Heart left ventricle (tissue), 16 donors: Measurements from ENCODE around the gene SPSB1. TPM values are rescaled to one million over a fixed set of nuclear protein-coding genes. Genes with fewer than 3 reads are reported as not detected.

Experiments
- ATAC-seq, 4 donors: fragments of 200-7000 bp; cut with Tn5 transposase; one replicate each; pipeline ENCODE4 v1.9.1; 2020 to 2022; ENCODE audit warnings: moderate library complexity in 4 of 4, mild to moderate bottlenecking in 3 of 4, moderate number of reproducible peaks in 1 of 4
- DNase-seq, 5 donors: peaks; one replicate each; pipeline ENCODE4 v3.0.0-alpha.2; 2020
- H3K27ac ChIP-seq, 12 donors: fragments of 200-600 bp; sonication (generic) in 4 of 12; one replicate each; pipeline versions ENCODE4 v1.5.0 to v1.8.0; 2016 to 2022; ENCODE audit warnings: mild to moderate bottlenecking in 2 of 12
- H3K27me3 ChIP-seq, 9 donors: fragments of 200-600 bp; sonication (generic) in 2 of 9; one replicate each; pipeline versions ENCODE4 v1.5.1 to v1.8.0; 2016 to 2022; ENCODE audit warnings: mild to moderate bottlenecking in 3 of 9
- H3K36me3 ChIP-seq, 9 donors: fragments of 200-600 bp; sonication (generic) in 2 of 9; one replicate each; pipeline versions ENCODE4 v1.5.0 to v1.8.0; 2018 to 2022; ENCODE audit warnings: mild to moderate bottlenecking in 2 of 9
- H3K4me1 ChIP-seq, 12 donors: fragments of 200-600 bp; sonication (generic) in 4 of 12; one replicate each; pipeline versions ENCODE4 v1.5.0 to v1.8.0; 2016 to 2022; ENCODE audit warnings: mild to moderate bottlenecking in 3 of 12
- H3K4me3 ChIP-seq, 12 donors: fragments of 200-600 bp; sonication (generic) in 4 of 12; one replicate each; pipeline versions ENCODE4 v1.5.0 to v1.8.0; 2017 to 2022; ENCODE audit warnings: mild to moderate bottlenecking in 9 of 12, moderate library complexity in 4 of 12
- H3K9me3 ChIP-seq, 12 donors: fragments of 200-600 bp; sonication (generic) in 4 of 12; one replicate each; pipeline versions ENCODE4 v1.5.0 to v1.8.0; 2016 to 2022; ENCODE audit warnings: mild to moderate bottlenecking in 1 of 12
- POLR2A ChIP-seq, 2 donors: fragments of 450-650 bp; IDR thresholded peaks; one replicate each; pipeline ENCODE4 v1.6.1; 2017; ENCODE audit warnings: antibody characterized with exemption in 2 of 2, mild to moderate bottlenecking in 2 of 2, moderate library complexity in 2 of 2
- WGBS, 4 donors: extraction: QIAGEN DNeasy Blood & Tissue Kit in 2 of 4; methylation state at CpG; one replicate each; pipeline versions ENCODE4 v1.1.5 to v1.1.7; 2013 to 2018; 5-methylcytosine and 5-hydroxymethylcytosine counted together
- intact Hi-C, 10 donors: fragments of 100-400 bp; cut with DNase I; formaldehyde crosslinking; loops; one replicate each; pipeline versions ENCODE4 v1.11.1 to v1.14.2; 2022
- polyA plus RNA-seq, 2 donors: library from polyadenylated mRNA; stranded (reverse); fragments of 200-250 nt; gene quantifications; one replicate each; pipeline ENCODE4 v1.2.3, GENCODE V29; 2013
- total RNA-seq, 9 donors: library from RNA; depleted of rRNA in 2 of 9; stranded (reverse); fragments of >200 nt in 2 of 9; fragmentation: NEBNext Ultra II Directional in 3 of 9; extraction: Animal tissue kit (Norgen Biotek cat#: 25700) in 3 of 9; gene quantifications; one replicate each; pipeline versions ENCODE4 v1.1.0 to v1.2.4, GENCODE V29; 2016 to 2023
- TF ChIP-seq, protein P1 (sequence below), 12 donors: fragments of 200-600 bp; sonication (generic) in 4 of 12; IDR thresholded peaks; one replicate each; pipeline versions ENCODE4 v1.5.0 to v1.8.0; 2018 to 2022; ENCODE audit warnings: antibody characterized with exemption in 12 of 12, mild to moderate bottlenecking in 5 of 12
- donor health status: ischemic (EF 13 %, LVEDD 7.1; RV severe dilation, severe dysfunction).
- donor health status: healthy with polysubstance abuse.
- donor health status: DM: no; HTN: yes; CAD: no.
- donor health status: DM: no; HTN: no; CAD: no.
- donor health status: ischemic (EF 25% LVEDD 6.9; RV normal size, moderate dysfunction).
- donor health status: ischemic (EF 25% LVEDD 5.7; RV mildly dilated, moderate dysfunction).
- donor health status: healthy.
- donor health status: DM: yes; HTN: yes; CAD: no.
- donor health status: ischemic (EF 35%, LVEDD 5.7; RV mildly dilated, moderate dysfunction).
- donor health status: nonischemic (EF 11% LVEDD 7.7; RV severe dilation, severe dysfunction).
- donor health status: DM: yes; HTN: yes; CAD: no.
- donor health status: PGD.
- donor health status: ischemic (EF 29% LVEDD 5.4; RV normal size, mild dysfunction).
- donor health status: nonischemic (EF 23%, LVEDD 6.1; RV moderate dilation, normal function).

SPSB1 gene
- total and polyA plus RNA-seq, 11 donors = 7.0 to 27.2 (median 9.2) TPM

DNA sequence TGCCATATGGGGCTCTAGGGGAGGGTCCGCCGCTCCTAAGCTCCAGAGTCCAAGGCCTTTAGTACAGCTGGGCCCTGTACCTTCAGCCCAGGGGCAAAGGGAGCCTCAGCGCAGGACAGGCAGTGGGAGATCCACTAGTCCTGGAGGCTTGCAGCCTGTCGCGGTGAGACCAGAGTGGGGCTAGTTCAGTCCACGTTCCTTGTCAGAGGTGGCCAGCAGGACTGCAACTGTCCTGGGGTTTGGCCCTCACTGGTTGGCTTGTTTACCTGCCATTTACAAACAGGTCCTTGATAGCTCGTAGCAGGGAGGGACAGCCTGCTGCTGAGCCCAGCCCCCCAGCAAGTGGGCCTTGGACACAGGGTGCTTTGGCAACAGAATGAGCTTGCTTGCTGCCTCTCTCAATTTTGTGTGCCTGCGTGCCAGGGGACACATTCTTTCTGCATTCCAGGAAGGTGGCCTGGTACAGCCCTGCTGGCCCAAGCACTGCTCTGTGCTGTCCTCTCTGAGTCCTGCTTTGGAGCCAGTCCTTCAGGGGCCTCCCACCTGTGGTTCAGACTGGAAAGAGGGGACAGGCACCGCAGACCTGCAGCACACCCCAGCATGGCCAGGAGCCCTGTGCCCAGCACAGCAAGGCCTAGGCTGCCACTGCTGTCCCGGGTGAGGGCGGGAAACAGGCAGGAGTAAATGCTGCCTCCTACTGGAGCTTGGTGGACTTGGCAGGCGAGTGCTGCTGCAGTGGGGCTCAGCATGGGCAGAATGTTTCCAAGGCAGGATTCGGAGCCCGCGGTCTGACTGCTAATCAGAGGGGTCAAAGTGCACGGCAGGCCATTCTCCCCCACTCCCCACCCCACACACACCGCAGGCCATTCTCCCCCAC, 42.9 kb upstream of the SPSB1 start:
- H3K36me3 ChIP-seq = peaks cover 0 to 40% (median 26%) of the 10 kb centered on the region in 9 donors
- WGBS, 4 donors = 63 to 72% (median 65%) methylated on average over 15 to 17 of the region's 17 CpGs
- no peak for TF ChIP-seq POLR2A (IDR thresholded peaks at IDR 0.05)
- TF ChIP-seq, protein P1, sequence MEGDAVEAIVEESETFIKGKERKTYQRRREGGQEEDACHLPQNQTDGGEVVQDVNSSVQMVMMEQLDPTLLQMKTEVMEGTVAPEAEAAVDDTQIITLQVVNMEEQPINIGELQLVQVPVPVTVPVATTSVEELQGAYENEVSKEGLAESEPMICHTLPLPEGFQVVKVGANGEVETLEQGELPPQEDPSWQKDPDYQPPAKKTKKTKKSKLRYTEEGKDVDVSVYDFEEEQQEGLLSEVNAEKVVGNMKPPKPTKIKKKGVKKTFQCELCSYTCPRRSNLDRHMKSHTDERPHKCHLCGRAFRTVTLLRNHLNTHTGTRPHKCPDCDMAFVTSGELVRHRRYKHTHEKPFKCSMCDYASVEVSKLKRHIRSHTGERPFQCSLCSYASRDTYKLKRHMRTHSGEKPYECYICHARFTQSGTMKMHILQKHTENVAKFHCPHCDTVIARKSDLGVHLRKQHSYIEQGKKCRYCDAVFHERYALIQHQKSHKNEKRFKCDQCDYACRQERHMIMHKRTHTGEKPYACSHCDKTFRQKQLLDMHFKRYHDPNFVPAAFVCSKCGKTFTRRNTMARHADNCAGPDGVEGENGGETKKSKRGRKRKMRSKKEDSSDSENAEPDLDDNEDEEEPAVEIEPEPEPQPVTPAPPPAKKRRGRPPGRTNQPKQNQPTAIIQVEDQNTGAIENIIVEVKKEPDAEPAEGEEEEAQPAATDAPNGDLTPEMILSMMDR (IDR thresholded peaks at IDR 0.05) = peak; percentile 24 to 57 (median 47)
- no peaks in the 10 kb centered on the region for H3K27me3 ChIP-seq
- H3K4me1 ChIP-seq = peaks cover 8 to 95% (median 56%) of the 10 kb centered on the region in 12 donors
- peak overlapping the region in 11 of 12 donors; percentile 35 to 88 (median 75) for H3K27ac ChIP-seq
- no peaks in the 10 kb centered on the region for H3K9me3 ChIP-seq
- intact Hi-C loops = no loop called here
- DNase-seq (peak in 4 of 5 donors; percentile 58 to 88 (median 78)), ATAC-seq (peak; percentile 43 to 76 (median 64))
- no peak overlapping the region for H3K4me3 ChIP-seq

DNA sequence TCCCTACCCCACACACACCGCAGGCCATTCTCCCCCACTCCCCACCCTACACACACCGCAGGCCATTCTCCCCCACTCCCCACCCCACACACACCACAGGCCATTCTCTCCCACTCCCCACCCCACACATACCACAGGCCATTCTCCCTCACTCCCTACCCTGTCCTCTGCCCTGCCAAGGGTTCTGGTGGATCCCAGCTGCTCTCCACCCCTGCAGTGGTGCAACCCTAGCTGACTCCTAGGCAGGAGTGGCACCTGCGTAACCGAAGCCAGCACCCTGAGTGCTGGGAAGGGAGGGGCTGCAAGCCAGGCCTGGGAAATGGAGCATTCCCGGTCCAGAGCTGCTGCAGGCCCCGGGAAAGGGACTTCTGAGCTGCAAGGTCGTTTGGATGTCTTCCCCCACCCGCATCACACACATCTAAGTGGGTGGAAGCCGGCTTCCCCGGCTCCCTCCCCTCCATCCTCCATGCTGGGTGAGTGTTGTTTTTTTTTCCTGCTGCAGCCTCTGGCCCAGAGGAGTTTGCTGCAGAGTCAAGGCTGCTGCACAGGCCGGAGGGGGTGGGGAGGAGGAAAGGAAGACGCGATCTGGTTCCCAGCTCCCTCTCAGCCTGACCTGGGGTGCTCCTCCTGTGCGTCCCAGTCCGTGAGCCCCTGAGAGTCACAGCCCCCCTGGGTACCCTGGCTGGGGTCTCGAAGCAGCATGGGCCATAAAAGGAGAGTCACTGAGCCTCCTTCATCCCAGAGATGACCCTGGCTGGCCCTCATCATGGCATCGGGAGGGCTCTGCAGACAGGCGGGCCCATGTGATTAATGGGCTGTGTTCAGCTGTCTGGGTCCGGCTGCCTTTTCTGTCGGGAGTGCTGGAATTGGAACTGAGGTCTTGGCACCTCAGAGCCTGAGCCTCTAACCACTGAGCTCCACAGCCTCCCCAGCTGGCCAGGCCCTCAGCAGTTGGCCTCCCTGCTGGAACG, 42.0 kb upstream of the SPSB1 start:
- 32 to 42% (median 37%) methylated on average over 15 to 21 of the region's 21 CpGs for WGBS, 4 donors
- intact Hi-C loops = no loop called here
- TF ChIP-seq POLR2A (IDR thresholded peaks at IDR 0.05) = no peak
- TF ChIP-seq, protein P1 (IDR thresholded peaks at IDR 0.05) = peak in 1 of 12 donors; percentile 2
- Histone ChIP-seq H3K27ac (peak overlapping the region; percentile 42 to 88 (median 74)), H3K9me3 (no peaks in the 10 kb centered on the region), H3K27me3 (no peaks in the 10 kb centered on the region), H3K36me3 (peaks cover 0 to 30% (median 21%) of the 10 kb centered on the region in 9 donors), H3K4me1 (peaks cover 8 to 86% (median 51%) of the 10 kb centered on the region in 12 donors), H3K4me3 (peak overlapping the region in 1 of 12 donors; percentile 3)
- DNase-seq (peak in 1 of 5 donors; percentile 36), ATAC-seq (peak in 2 of 4 donors; percentile 3 to 12)

DNA sequence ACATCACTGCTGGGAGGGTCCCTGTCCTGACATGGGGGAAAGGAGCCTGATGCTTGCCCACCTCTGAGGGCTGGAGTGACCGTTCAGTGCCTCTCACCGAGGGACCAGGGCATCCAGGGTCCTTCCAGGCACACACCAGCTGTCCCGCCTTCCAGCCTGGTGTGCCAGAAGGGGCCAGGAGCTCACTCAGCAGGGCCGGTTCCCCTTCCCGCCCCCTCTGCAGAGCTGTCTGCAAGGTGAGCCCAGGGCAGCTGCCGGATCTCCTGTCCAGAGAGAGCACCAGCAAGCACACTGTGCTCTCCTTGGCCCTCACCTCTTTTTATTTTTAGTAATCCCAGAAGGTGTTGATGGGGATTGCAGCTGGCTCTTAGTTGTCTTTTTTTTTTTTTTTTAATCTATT, 41.2 kb upstream of the SPSB1 start:
- Histone ChIP-seq H3K36me3 (peaks cover 0 to 25% (median 19%) of the 10 kb centered on the region in 9 donors), H3K27me3 (no peaks in the 10 kb centered on the region), H3K27ac (peak overlapping the region; percentile 42 to 88 (median 74)), H3K4me3 (peak overlapping the region in 1 of 12 donors; percentile 3), H3K9me3 (no peaks in the 10 kb centered on the region), H3K4me1 (peaks cover 8 to 81% (median 51%) of the 10 kb centered on the region in 12 donors)
- intact Hi-C loops = no loop called here
- peak; percentile 36 to 50 (median 44) for ATAC-seq
- WGBS, 4 donors = 21 to 30% (median 23%) methylated on average over 4 to 6 of the region's 6 CpGs
- peak in 2 of 5 donors; percentile 67 for DNase-seq
- TF ChIP-seq, protein P1 (IDR thresholded peaks at IDR 0.05) = no peak
- no peak for TF ChIP-seq POLR2A (IDR thresholded peaks at IDR 0.05)
